GM23338 (cell line): Measurements from ENCODE around the gene KIF6.

ENCODE experiments used
- JUNB ChIP-seq: IDR thresholded peaks from one replicate; pipeline ENCODE4 v1.6.1; 2016; ENCODE audit warnings: antibody characterized with exemption; ENCODE audit not compliant: unreplicated experiment
- TF ChIP-seq, protein P1 (sequence below), 2 experiments: fragments of 200-600 bp in 1 of 2; sonication (generic) in 1 of 2; conservative IDR thresholded peaks; 2 replicates each; pipeline versions ENCODE4 v1.5.1 to v1.6.1; 2016 to 2017; ENCODE audit warnings: antibody characterized with exemption in 2 of 2, low read depth in 2 of 2, mild to moderate bottlenecking in 2 of 2, moderate library complexity in 1 of 2

DNA sequence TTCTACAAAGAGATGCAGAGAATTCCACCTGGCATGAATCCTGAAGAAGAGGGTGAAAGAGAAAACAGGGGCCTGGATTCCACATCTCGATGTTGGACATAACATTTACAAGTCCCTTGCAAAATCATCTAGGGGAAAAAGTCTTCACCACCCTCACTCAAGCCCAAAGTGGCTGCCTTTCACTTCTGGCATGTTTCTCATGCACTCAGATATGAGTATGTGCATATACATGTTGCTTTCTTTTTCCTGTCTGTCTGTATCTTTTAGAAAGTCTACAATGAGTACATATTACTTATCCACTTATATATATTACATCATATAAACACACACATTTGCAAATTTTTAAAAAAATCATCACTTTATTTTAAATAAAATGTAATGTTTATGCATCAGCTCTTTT lies 159.3 kb downstream of the KIF6 start:
- TF ChIP-seq, protein P1, sequence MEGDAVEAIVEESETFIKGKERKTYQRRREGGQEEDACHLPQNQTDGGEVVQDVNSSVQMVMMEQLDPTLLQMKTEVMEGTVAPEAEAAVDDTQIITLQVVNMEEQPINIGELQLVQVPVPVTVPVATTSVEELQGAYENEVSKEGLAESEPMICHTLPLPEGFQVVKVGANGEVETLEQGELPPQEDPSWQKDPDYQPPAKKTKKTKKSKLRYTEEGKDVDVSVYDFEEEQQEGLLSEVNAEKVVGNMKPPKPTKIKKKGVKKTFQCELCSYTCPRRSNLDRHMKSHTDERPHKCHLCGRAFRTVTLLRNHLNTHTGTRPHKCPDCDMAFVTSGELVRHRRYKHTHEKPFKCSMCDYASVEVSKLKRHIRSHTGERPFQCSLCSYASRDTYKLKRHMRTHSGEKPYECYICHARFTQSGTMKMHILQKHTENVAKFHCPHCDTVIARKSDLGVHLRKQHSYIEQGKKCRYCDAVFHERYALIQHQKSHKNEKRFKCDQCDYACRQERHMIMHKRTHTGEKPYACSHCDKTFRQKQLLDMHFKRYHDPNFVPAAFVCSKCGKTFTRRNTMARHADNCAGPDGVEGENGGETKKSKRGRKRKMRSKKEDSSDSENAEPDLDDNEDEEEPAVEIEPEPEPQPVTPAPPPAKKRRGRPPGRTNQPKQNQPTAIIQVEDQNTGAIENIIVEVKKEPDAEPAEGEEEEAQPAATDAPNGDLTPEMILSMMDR (conservative IDR thresholded peaks at IDR 0.05; ENCODE audit: low read depth in 2 of 2): no peak
- no peak for TF ChIP-seq JUNB
